Measurements from ENCODE around the gene MAN1A1.

MAN1A1 gene

DNA sequence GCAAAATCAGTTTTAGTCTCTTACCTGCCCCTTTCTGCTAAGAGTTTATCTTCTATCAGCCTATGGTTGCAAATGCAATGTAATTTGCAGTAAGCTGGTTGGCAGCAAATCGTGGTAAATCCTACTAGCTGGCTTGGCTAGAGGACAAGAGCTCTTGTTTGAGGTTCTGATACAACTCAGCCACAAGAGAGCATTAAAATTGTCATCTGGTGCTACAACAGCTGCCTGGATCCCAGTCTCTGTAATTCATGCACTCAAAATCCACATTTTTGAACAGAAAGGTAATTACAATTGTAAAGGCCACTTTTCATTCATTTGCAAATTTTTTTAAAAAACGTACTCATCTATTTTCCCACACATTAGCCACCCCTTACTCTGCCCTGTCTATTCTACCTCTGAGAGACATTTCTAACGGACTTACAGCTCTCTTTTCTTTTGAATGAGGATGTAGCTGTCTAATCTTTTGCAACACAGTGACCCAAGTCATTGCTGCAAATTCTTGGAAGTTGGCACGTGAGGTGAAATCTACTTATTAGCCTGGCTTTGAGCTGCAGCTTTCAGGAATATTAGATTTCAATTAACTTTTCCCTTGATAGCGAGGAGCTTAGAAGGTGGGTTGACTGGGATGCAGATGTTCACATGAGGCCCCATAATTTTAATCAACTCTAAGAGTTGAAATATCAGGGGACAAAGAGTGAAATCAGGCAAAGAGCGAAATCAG is 217.1 kb downstream of the MAN1A1 start:
- DNase-seq: no peak

GRCh38 chr6:119129968-119130484 is 219.5 kb downstream of the MAN1A1 start:
- peak in 2 of 3 donors; percentile 25 to 45 for DNase-seq

DNA sequence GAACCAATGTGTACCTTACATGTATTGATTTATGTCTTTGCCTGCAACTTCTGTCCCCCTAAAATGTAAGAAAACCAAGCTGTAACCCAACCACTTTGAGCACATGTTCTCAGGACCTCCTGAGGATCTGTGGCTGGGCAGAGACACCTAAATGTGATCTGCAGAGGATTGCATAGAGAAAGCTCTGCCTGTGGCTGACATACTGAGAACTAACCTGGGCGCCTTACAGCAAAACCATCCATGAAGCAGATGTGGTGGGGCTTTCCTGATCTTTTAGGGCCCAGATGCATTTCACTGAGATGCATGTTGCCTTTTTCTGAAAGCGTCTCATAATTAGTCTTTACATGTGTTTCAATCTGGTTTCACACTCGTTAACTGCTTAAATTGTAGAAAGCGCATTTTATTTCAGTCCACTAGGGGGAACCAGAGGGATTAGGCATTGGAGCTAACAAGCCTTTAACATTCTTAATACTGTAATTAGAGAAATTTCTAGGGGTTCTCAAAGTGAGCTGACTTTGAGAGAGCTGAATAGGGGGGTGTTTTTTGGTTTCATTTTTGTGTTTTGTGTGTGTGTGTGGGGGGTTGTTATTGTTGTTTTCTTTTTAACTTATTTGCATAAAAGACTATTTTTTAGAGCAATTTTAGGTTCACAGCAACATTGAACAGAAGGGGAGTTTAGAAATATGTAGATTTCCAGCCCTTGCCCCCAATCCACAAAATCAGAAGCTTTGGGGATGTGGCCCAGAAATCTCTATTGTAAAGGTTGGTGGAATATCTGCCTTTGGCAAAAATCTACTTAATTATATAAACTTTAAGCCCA is 220.2 kb downstream of the MAN1A1 start:
- DNase-seq: peak; percentile 82 to 91 (median 88)

- no peak for DNase-seq
Measured at GRCh38 chr6:119128252-119128912, 221.2 kb downstream of the MAN1A1 start.

DNA sequence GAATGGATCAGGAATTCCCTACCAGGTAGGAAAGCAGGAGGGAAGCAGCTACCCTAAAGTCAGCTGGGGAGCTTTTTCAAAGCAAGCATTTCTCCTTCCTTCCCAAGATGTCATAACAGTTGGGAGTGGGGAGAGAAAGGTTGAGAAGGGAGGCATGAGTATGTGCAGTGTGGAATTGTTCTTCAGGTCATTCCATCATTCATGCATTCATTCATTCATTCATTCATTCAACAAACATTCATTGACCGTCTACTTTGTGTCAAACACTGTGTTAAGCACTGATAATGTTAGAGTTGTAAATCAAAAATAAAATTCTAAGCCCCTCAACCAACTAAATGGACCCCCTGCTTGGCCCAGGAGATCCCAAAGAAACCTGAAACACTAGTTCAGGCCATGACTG is 221.9 kb downstream of the MAN1A1 start:
- DNase-seq: no peak

Measured in suppressor macrophage treated with lipopolysaccharide for 1 hour (primary cell).